GM12801 (cell line): ENCODE data around the gene WDR46.

Experiments used
- TF ChIP-seq, protein P1 (sequence below): IDR thresholded peaks from one replicate; pipeline ENCODE4 v1.5.1; 2011; ENCODE audit warnings: control low read depth; ENCODE audit not compliant: insufficient read length; ENCODE audit errors: extremely low read depth

WDR46 gene

DNA sequence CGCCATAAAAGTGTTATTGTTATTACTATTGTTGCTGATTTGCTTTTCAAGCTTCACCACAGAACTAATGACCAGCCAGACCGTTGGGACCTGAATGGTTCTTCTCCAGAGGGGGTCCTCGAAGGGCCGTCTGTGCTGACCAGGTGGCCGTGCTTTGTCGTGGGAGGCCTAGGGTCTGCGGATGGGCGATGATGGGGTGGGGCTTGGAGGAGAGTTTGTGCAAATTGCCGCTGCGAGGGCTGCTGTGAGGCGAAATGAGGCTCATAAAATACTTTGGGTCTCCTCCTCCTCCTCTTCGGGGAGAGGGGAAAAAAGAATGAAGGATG lies 34.5 kb upstream of the WDR46 start:
- TF ChIP-seq, protein P1, sequence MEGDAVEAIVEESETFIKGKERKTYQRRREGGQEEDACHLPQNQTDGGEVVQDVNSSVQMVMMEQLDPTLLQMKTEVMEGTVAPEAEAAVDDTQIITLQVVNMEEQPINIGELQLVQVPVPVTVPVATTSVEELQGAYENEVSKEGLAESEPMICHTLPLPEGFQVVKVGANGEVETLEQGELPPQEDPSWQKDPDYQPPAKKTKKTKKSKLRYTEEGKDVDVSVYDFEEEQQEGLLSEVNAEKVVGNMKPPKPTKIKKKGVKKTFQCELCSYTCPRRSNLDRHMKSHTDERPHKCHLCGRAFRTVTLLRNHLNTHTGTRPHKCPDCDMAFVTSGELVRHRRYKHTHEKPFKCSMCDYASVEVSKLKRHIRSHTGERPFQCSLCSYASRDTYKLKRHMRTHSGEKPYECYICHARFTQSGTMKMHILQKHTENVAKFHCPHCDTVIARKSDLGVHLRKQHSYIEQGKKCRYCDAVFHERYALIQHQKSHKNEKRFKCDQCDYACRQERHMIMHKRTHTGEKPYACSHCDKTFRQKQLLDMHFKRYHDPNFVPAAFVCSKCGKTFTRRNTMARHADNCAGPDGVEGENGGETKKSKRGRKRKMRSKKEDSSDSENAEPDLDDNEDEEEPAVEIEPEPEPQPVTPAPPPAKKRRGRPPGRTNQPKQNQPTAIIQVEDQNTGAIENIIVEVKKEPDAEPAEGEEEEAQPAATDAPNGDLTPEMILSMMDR = no peak

DNA sequence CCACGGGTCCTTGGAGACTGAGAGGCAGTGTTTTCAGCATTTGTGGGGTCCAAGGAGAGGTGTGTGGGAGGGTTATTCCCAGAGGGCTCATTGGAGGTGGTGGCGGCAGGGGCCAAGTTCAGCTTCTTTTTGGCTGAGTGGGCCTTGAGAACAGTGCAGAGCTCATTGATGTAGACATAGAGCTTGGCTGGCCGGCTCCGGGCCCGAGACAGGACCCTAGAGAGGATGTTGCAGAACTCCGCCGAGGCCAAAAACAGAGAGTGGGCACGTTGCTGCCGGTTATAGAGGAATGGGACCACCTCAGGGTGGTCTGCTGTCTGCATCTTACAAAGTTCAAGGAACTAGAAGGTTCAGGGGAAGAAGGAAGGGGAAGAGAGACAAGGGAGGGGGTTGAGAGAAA lies 32.2 kb upstream of the WDR46 start:
- TF ChIP-seq, protein P1 = no peak

DNA sequence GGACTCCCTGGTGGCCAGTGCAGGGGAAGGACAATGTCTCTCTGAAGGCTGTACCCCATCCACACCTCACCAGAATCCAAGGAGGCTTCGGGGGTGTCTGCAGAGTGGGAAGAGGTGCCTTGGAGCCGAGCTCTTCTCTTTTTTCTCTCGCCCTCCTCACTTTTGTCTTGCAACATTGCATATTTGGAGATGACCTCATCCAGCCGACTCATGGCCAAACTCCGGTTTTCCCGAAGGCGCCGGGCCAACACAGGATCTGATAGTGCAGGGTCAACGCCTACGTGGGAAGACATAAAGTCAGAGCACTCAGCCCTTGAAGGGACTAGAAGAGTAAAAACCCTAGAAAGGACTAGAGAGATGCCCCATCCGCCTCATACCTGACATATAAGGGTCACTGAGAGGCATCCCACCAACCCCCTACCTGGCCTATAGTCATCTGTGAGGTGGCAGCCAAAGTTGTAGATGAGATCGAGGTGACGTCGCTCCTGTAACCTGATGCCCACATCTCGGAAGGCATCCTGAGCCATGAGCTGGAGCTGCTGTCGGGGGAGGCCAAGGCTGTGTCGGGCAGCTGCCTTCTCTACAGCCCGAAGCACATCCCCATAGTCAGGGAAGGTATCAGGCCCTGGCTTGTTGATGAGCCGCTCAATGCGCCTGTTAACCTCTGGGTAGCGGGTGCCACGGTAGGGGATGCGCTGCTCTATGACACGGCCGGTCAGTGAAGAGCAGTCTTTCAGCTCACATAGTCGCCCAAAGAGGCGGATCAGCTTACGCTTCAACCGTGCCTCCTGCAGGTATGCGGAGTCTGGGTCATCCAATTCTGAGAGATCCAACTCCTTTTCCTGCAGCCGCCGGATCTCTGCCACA lies 31.5 kb upstream of the WDR46 start:
- TF ChIP-seq, protein P1 = no peak

DNA sequence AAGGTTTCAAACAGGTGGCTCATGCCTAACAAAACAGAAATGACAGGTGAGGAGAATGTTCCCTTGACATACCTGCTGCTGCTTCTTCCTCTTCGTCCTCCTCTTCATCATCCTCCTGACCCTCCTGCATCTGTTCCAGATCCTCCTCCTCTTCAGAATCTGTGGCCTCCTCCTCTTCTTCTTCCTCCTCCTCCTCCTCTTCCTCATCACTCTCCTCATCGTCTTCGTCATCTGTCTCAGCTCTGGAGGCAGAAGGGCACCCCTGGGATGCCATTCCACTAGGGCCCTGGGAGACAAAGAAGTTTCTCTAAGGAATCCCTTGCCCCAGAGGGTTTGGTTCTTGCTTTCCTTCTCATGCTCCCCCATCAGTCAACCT lies 30.9 kb upstream of the WDR46 start:
- TF ChIP-seq, protein P1 = no peak

DNA sequence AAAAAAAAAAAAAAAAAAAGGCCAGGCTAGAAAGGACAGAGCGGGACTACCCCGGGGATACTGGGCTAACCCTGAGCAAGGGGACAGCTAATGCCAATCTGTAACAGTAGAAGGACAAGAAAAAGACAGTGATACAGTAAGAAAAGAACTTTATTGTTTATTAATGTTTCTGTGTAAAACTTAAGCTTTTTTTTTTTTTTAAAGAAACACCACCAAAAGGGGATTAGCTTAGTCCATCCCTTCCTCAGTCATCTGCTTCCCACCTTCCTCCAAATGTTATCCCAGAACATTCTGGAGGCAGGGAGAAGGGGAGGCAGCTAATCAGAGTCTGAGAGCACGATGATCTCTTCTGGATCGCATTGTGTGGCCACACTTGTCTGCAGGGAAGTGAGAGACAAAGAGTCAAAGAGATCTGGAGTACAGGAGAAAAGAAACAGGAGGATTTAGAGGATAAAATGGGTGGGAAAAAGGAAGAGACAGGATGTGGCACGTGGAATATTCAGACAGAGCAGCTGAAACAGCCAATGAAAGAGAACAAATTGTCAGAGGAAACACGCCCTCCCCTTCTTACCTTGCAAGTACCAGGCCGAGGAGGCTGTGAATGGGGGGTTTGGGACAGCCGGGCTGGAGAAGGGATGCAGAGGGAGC lies 29.5 kb upstream of the WDR46 start:
- TF ChIP-seq, protein P1 = no peak

DNA sequence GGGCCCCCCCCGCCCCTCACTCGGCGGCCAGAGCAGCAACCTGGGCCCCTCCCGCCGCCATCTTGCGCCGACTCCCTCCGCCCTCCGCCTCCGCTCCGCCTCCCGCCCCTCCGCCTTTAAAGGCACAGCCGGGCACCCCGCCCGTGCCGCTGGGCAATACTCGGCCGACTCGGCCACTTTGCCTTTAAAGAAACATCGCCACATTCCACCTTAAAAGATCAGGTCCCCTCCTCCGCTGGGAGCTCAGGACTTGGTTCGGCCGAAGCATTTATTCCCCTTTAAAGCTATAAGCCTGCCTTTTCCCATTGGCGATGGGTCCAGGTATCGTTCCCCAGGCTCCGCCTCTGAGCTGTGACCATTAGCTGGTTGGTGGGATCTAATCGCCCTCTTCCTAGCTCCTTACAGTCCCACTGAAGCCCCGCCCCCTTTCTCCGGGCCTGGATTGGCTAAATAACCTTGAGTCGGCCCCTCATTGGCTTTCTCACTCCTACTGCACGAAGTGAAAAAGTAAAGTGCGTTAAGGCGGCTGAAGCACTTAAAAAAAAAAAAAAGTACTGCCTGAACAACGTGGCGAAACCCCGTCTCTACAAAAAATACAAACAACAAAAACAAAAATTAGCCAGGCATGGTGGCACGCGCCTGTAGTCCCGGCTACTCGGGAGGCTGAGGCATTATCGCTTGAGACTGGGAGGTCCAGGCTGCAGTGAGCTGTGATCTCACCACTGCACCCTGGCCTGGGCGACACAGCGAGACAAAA lies 28.8 kb upstream of the WDR46 start, which contains the start of gene ZBTB22:
ZBTB22 (minus strand) TSS at position 76 of the 757 bp plus-strand sequence. CDS start 828 bp downstream, outside the sequence.
- TF ChIP-seq, protein P1 = no peak

DNA sequence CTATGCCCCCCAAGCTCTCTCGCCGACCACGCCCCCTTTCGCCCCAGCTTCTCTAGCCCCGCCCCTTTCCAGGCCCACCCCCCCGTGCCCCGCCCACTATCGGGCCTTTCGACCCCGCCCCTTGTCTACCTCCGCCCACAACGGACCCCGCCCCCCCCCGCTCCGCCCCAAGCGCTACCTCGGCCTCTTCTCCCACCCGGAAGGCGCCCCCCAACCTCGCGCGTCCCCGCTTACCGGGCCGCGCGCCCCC lies 28.3 kb upstream of the WDR46 start:
- TF ChIP-seq, protein P1 = no peak
